Activated CD4-positive, alpha-beta T cell treated with anti-CD3 and anti-CD28 coated beads, Interleukin-2, Interleukin-4, amounts not matched to agents 100 ng/mL and 50 ng/mL, durations not matched to agents 16 hours and 8 hours (primary cell): ENCODE results near the gene RASGRP4.
"Not testable (repeated sequence)": the region's sequence is repeated elsewhere in the genome, so short reads cannot be mapped to it uniquely, and the experiment has no call there.

Experiments
- DNase-seq: peaks from one replicate; pipeline ENCODE4 v3.0.0-alpha.2; 2020; ENCODE audit warnings: low spot score

The RASGRP4 gene

GRCh38 chr19:38417146-38417543, 8.9 kb downstream of the RASGRP4 start:
- no peak for DNase-seq

GRCh38 chr19:38413416-38413815, 12.6 kb downstream of the RASGRP4 start:
- DNase-seq, result no peak

- no peak for DNase-seq
Measured at GRCh38 chr19:38412961-38413360, 13.1 kb downstream of the RASGRP4 start.

DNA sequence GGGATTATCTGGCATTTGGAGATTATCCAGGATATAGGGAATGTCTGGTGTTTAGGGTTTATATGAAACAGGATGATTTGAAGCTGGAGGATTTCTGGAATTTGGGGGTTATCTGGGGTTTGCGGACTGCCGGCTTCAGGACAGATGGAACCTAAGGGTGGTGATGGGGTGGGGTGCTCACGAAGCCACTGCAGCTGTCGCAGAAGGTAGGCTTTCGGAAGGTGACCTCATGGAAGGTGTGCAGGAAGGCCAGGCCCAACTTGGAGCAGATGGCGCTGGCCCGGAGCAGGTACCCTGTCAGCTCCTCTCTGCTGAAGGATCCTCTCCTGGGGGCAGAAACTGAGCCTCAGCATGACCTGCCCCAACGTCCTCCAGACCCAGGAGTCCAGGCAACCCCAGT, 13.5 kb downstream of the RASGRP4 start:
- no peak for DNase-seq

- DNase-seq, result not testable (repeated sequence)
Measured at GRCh38 chr19:38411898-38412297, 14.1 kb downstream of the RASGRP4 start.

- DNase-seq, result no peak
Measured at GRCh38 chr19:38411041-38411712, 14.8 kb downstream of the RASGRP4 start.

GRCh38 chr19:38410407-38410806, 15.6 kb downstream of the RASGRP4 start:
- not testable (repeated sequence) for DNase-seq

DNA sequence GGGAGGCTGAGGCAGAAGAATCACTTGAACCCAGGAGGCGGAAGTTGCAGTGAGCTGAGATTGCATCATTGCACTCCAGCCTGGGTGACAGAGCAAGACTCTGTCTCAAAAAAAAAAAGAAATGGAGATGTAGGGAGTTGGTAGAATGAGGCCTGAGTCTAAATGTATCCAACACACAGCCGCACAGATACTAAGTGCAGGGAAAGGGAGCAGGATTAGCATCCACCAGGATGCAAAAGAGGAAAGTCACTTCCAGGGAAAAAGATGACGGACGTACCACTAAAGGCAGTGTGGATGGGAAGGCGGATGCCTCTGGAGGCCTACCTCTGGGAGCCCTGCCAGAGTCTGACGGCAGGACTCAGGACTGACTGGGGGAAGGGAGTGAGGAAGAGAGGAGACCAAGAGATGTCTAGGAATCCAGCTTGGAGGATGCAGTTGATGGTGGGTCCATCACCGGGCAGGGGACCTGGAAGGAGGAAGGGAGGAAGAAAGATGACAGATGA, 16.3 kb downstream of the RASGRP4 start:
- no peak for DNase-seq

DNA sequence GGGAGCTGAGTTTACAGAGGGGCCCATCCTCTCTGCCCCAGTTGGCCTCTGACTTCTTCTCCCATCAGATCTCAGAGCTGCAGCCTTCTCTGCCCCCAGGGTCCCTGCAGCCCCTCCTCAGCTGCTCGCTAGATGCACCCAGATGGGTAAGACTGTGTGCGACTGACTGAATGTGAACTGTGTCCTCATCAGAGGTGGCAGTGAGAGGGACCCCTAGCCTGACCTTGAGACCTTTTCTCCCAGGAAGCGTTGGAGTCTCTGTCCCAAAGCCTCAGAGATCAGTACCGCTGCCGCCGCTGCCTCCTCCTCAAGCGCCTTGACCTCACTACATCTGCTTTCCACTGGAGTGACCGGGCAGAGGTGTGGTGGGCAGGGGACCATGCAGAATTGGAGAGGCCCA, 20.7 kb downstream of the RASGRP4 start:
- DNase-seq, result no peak

DNA sequence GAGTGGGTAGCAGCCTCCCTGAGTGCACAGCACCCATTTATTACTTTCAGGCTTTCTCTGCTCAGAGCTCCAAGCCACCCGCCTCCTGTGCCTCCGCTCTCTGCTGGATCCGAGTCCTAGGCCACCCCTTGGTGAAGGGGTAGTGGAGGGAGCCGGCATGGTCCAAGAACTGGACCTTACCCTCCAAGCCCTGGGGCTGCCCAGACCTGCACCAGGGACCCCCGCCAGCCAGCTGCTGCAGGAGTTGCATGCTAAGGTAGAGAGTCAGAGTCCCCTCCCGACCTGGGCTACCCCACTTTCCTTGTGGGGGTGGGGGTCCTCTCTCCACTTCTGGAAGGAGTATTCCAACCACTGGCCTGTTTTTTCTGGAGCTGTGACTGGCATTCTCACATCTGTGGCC, 21.2 kb downstream of the RASGRP4 start:
- no peak for DNase-seq

GRCh38 chr19:38402967-38403674, 22.9 kb downstream of the RASGRP4 start, which contains the start of gene FAM98C:
Gene FAM98C (plus strand): TSS chr19:38403093. CDS start chr19:38403154, 61 bp downstream.
- DNase-seq, result peak; percentile 97

- no peak for DNase-seq
Measured at GRCh38 chr19:38402623-38402966, 23.4 kb downstream of the RASGRP4 start.

DNA sequence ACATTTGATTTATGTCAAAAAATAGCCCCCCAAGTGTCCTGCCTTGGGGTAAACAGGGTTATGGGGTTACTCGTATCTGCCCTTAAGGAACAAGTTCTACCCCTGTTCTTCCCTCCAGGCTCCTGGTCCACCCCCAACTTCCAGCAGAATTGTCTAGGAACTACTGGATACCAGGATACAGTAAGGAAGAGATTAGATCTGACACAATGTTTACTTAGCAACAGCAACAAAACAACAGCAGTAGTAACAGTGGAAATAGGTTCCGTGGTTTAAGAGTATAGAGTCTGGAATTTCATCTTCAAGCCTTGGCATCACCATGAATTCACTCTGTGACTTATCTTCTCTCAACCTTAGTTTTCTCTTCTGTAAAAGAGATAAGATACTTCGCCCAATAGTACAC, 24.9 kb downstream of the RASGRP4 start:
- DNase-seq, result no peak

GRCh38 chr19:38400361-38400760, 25.7 kb downstream of the RASGRP4 start:
- DNase-seq, result no peak

DNA sequence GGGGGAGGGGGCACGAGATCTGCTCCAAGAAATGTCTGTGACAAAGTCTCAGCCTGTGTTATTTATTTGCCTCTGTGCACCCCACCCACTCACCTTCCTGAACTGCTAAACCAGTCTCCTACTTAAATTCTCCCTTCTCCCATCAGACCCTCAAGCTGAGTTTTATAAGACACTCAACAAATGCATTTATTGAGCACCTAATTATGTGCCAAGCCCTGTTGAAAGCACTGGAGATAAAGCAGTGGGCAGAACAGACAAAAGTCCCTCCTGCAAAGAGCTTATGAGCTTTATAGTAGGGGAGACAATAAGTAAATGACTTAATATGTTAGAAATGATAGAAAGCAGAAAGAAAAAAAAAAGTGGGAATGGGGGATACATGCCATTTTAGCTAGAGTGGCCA, 26.5 kb downstream of the RASGRP4 start:
- DNase-seq, result no peak

DNA sequence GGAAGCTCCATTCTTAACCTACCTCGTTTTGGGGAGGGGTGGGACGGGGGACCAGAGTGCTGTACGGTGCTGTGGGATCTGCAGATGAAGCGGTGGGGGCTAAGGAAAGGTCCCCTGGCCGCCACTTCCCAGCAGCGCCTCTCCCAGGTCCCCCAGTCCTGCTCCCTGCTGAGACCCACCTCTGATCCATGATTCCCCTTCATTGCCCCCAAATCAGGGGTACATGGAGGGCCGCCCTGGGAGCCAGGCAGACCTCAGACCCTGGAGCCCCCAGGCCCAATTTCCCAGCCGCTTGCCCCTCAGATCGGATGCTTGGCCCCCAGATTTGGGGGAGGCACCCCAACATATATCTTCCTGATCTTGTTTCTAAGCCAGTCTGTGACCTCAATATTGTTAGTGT, 26.9 kb downstream of the RASGRP4 start:
- no peak for DNase-seq

- peak; percentile 42 for DNase-seq
Measured at GRCh38 chr19:38395381-38396114, 30.5 kb downstream of the RASGRP4 start.

- DNase-seq, result peak; percentile 84
Measured at GRCh38 chr19:38394488-38394887, 31.5 kb downstream of the RASGRP4 start.

DNA sequence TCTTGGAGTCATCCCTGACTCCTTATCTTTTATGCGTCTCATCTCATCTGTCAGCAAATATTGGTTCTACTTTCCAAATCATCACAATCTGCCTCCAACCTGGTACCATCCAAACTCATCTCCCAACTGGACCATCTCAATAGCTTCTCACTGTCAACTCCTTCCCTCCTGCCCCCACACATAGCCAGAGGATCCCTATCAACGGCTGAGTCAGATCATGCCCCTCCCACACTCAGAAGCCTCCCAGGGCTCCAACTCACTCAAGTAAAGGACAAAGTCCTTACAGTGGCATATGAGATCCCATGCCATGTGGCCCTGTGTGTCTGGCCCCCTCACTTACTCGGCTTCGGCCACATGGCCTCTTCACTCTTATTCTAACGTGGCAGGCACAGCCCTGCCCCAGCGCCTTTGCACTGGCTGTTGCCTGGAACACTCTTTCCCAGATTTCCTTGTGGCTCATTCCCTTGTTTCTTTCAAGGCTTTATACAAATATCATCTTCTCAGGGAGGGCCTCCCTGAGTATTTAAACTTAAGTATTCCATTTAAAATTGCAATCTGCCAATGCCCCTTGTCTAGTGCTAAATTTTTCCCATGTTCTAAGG, 33.2 kb downstream of the RASGRP4 start:
- no peak for DNase-seq

DNA sequence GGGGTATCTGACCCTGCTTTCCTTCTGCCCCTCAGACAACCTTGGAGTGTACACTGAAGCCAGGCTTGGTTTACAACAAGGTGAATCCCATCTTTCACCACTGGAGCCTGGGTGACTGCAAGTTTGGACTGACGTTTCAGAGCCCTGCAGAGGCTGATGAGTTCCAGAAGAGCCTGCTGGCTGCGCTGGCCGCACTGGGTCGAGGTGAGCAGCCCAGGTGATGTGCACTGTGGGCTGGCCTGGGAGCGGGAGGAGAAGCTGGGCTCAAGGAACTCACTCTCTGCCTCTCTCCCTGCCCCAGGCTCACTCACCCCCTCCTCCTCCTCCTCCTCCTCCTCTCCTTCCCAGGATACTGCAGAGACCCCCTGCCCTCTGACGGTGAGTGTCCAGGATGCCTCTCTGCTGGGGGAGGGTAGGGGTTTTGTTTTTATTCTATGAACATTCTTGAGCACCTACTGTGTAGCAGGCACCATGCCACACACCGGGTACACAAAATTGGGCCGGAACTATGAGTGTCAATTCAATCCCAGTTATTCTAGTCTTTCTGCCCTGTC, 34.0 kb downstream of the RASGRP4 start:
- no peak for DNase-seq

GRCh38 chr19:38389957-38390924, 35.8 kb downstream of the RASGRP4 start:
- DNase-seq, result no peak
